SKM-1 (cell line): Measurements from ENCODE around the gene ZNF217.
"Not testable (repeated sequence)": the region's sequence is repeated elsewhere in the genome, so short reads cannot be mapped to it uniquely, and the experiment has no call there.

Experiments used
- DNase-seq: peaks from one replicate; lab custom pipeline; 2025; ENCODE audit not compliant: unreplicated experiment; lab: John Stamatoyannopoulos, UW

The ZNF217 gene

GRCh38 chr20:53569606-53570307 lies 23.9 kb downstream of the ZNF217 start:
- DNase-seq = no peak

- DNase-seq = no peak
Observed at GRCh38 chr20:53569005-53569404, 24.6 kb downstream of the ZNF217 start.

GRCh38 chr20:53568351-53568750 lies 25.3 kb downstream of the ZNF217 start:
- no peak for DNase-seq

- no peak for DNase-seq
Observed at GRCh38 chr20:53567379-53567917, 26.2 kb downstream of the ZNF217 start.

- DNase-seq = not testable (repeated sequence)
Observed at GRCh38 chr20:53566623-53567022, 27.0 kb downstream of the ZNF217 start.

- DNase-seq = no peak
Observed at GRCh38 chr20:53565254-53565653, 28.4 kb downstream of the ZNF217 start.

GRCh38 chr20:53562104-53562764 lies 31.4 kb downstream of the ZNF217 start:
- DNase-seq = not testable (repeated sequence)

GRCh38 chr20:53561505-53561904 lies 32.1 kb downstream of the ZNF217 start:
- no peak for DNase-seq

GRCh38 chr20:53559816-53560215 lies 33.8 kb downstream of the ZNF217 start:
- DNase-seq = no peak

GRCh38 chr20:53557130-53557529 lies 36.5 kb downstream of the ZNF217 start:
- DNase-seq = no peak

GRCh38 chr20:53556267-53556897 lies 37.3 kb downstream of the ZNF217 start:
- no peak for DNase-seq

- no peak for DNase-seq
Observed at GRCh38 chr20:53555816-53556215, 37.8 kb downstream of the ZNF217 start.

GRCh38 chr20:53555081-53555480 lies 38.6 kb downstream of the ZNF217 start:
- no peak for DNase-seq

- not testable (repeated sequence) for DNase-seq
Observed at GRCh38 chr20:53552572-53552893, 41.1 kb downstream of the ZNF217 start.

GRCh38 chr20:53551719-53552571 lies 41.7 kb downstream of the ZNF217 start:
- not testable (repeated sequence) for DNase-seq

GRCh38 chr20:53550280-53551187 lies 43.1 kb downstream of the ZNF217 start:
- DNase-seq = peak; percentile 46

- DNase-seq = peak; percentile 69
Observed at GRCh38 chr20:53547664-53548239, 45.9 kb downstream of the ZNF217 start.

- DNase-seq = no peak
Observed at GRCh38 chr20:53539516-53539915, 54.1 kb downstream of the ZNF217 start.

- DNase-seq = not testable (repeated sequence)
Observed at GRCh38 chr20:53536382-53536781, 57.3 kb downstream of the ZNF217 start.

GRCh38 chr20:53535878-53536277 lies 57.8 kb downstream of the ZNF217 start:
- DNase-seq = no peak
